Subcutaneous adipose tissue (tissue), 4 donors: ENCODE data around the gene TRPC4. TPM values are rescaled to one million over a fixed set of nuclear protein-coding genes. Genes with fewer than 3 reads are reported as not detected.

ENCODE experiments used
- CTCF ChIP-seq: fragments of 450-650 bp; IDR thresholded peaks from one replicate; pipeline ENCODE4 v1.5.1; 2016; ENCODE audit warnings: low read depth, mild to moderate bottlenecking, control low read depth, antibody characterized with exemption, moderate library complexity
- total RNA-seq, 4 donors: library from RNA; depleted of rRNA; stranded (reverse); fragments of >200 nt; gene quantifications; one replicate each; pipeline ENCODE4 v1.1.0, GENCODE V29; 2016

The TRPC4 gene
- total RNA-seq, 4 donors from 2014 or later, result 0.17 to 0.82 (median 0.42) TPM

GRCh38 chr13:37615276-37615675, 254.3 kb downstream of the TRPC4 start:
- TF ChIP-seq CTCF, result no peak

- no peak for TF ChIP-seq CTCF
Observed at GRCh38 chr13:37613638-37614037, 255.9 kb downstream of the TRPC4 start.

GRCh38 chr13:37613236-37613635, 256.3 kb downstream of the TRPC4 start:
- no peak for TF ChIP-seq CTCF

- no peak for TF ChIP-seq CTCF
Observed at GRCh38 chr13:37608750-37609339, 260.7 kb downstream of the TRPC4 start.

GRCh38 chr13:37602733-37603381, 266.7 kb downstream of the TRPC4 start:
- TF ChIP-seq CTCF, result no peak

GRCh38 chr13:37601648-37602440, 267.7 kb downstream of the TRPC4 start:
- TF ChIP-seq CTCF, result no peak

GRCh38 chr13:37599519-37599918, 270.1 kb downstream of the TRPC4 start:
- no peak for TF ChIP-seq CTCF
